K562 (cell line): ENCODE data around the gene MBNL1. TPM values are rescaled to one million over a fixed set of nuclear protein-coding genes. Genes with fewer than 3 reads are reported as not detected.
A peak's percentile ranks its signal among the peaks of the same experiment; 100 is the strongest.

Source experiments
- ATAC-seq: fragments of 200-7000 bp; cut with Tn5 transposase; 3 replicates; pipeline ENCODE4 v1.9.1; 2020; ENCODE audit warnings: moderate library complexity
- BruUV-seq: library from RNA; stranded (reverse); fragments of 400-500 nt; replicated peaks from 2 replicates; lab custom pipeline; 2021; lab: Mats Ljungman, UMichigan
- CTCF ChIA-PET: fragments of 300-600 bp; formaldehyde crosslinking; extraction: SDS; loops from one replicate; lab custom pipeline; 2021; ENCODE audit warnings: low intra/inter-chr PET ratio; lab: Yijun Ruan, JAX
- POLR2A ChIA-PET: fragments of 300-600, 350-650 bp; sonication (Branson Sonifier 250); formaldehyde crosslinking; extraction: SDS; loops from one replicate; lab custom pipeline; 2021; ENCODE audit warnings: antibody characterized with exemption, inconsistent platforms; lab: Yijun Ruan, JAX
- DNase-seq, 4 experiments: peaks; one replicate each; pipeline versions ENCODE4 v3.0.0 to v3.0.0-alpha.2; 2011 to 2018; ENCODE audit warnings: low spot score in 3 of 4, mixed read lengths in 3 of 4; ENCODE audit errors: extremely low read depth in 1 of 4
- FAIRE-seq: peaks from 2 replicates; lab custom pipeline; 2011; peaks lifted over from hg19 to GRCh38; lab: Jason Lieb, UNC
- H2AFZ ChIP-seq: 2 replicates; pipeline ENCODE4 v1.6.0; 2011; ENCODE audit warnings: low read depth, low read length, control low read depth, inconsistent platforms
- H3K27ac ChIP-seq: fragments of 200-600 bp; 3 replicates; pipeline ENCODE4 v1.8.0; 2011; ENCODE audit warnings: low read depth, mild to moderate bottlenecking, control low read depth, inconsistent platforms, low read length, moderate library complexity, mixed read lengths; ENCODE audit errors: extremely low read depth
- H3K27me3 ChIP-seq, 2 experiments: fragments of 300-600 bp in 1 of 2; 2 replicates in 1 of 2; 3 replicates in 1 of 2; pipeline versions ENCODE4 v1.6.0 to v1.8.0; 2011; ENCODE audit warnings: inconsistent platforms in 2 of 2, low read length in 2 of 2, mild to moderate bottlenecking in 1 of 2, mixed read lengths in 1 of 2, moderate library complexity in 1 of 2; ENCODE audit not compliant: control insufficient read depth in 2 of 2, insufficient read depth in 2 of 2
- H3K36me3 ChIP-seq: fragments of 300-600 bp; 3 replicates; pipeline ENCODE4 v1.8.0; 2011; ENCODE audit warnings: mild to moderate bottlenecking, low read length, inconsistent platforms; ENCODE audit not compliant: control insufficient read depth, insufficient read depth
- H3K4me1 ChIP-seq, 2 experiments: fragments of 200-600 bp in 1 of 2; replicated peaks in 1 of 2; 2 replicates in 1 of 2; 3 replicates in 1 of 2; pipeline versions ENCODE4 v1.5.1 to v1.8.0; 2011; ENCODE audit warnings: inconsistent platforms in 2 of 2, low read length in 2 of 2, mild to moderate bottlenecking in 1 of 2, mixed read lengths in 1 of 2, moderate library complexity in 1 of 2; ENCODE audit not compliant: control insufficient read depth in 2 of 2, insufficient read depth in 2 of 2
- H3K4me2 ChIP-seq: 2 replicates; pipeline ENCODE4 v1.6.1; 2011; ENCODE audit warnings: low read length, control low read depth, inconsistent platforms, mixed read lengths; ENCODE audit not compliant: insufficient read depth
- H3K4me3 ChIP-seq: fragments of 200-600 bp; sonication (generic), shearing (Covaris generic); 2 replicates; pipeline ENCODE4 v1.5.1; 2016; ENCODE audit warnings: control low read depth, inconsistent platforms
- H3K79me2 ChIP-seq: fragments of 200-600 bp; 3 replicates; pipeline ENCODE4 v1.8.0; 2011; ENCODE audit warnings: low read length, inconsistent platforms; ENCODE audit not compliant: control insufficient read depth, insufficient read depth
- H3K9ac ChIP-seq, 2 experiments: 2 replicates each; pipeline versions ENCODE4 v1.6.0 to v1.6.1; 2011; ENCODE audit warnings: low read depth in 2 of 2, low read length in 2 of 2, control low read depth in 1 of 2, inconsistent platforms in 1 of 2, mild to moderate bottlenecking in 1 of 2, mixed read lengths in 1 of 2; ENCODE audit not compliant: insufficient read depth in 1 of 2
- H3K9me1 ChIP-seq: one replicate; pipeline ENCODE4 v1.6.0; 2011; ENCODE audit warnings: inconsistent platforms, mild to moderate bottlenecking, low read length, moderate library complexity; ENCODE audit not compliant: control insufficient read depth, insufficient read depth
- H3K9me3 ChIP-seq: replicated peaks from 2 replicates; pipeline ENCODE4 v1.5.1; 2011; ENCODE audit warnings: low read depth, low read length, inconsistent platforms; ENCODE audit not compliant: control insufficient read depth, insufficient read depth
- H4K20me1 ChIP-seq: replicated peaks from 2 replicates; pipeline ENCODE4 v1.6.1; 2011; ENCODE audit warnings: low read length, inconsistent platforms, mixed read lengths; ENCODE audit not compliant: control insufficient read depth, insufficient read depth
- KHSRP ChIP-seq: fragments of 450-650 bp; IDR thresholded peaks from 2 replicates; pipeline ENCODE4 v1.6.1; 2017
- WGBS: fragments of 100-300 bp; shearing (Covaris generic); methylation state at CpG from one replicate; pipeline ENCODE4 v1.1.6; 2016; ENCODE audit warnings: low coverage, mixed read lengths; ENCODE audit not compliant: insufficient coverage; ENCODE audit errors: missing lambda C conversion rate; 5-methylcytosine and 5-hydroxymethylcytosine counted together
- in situ Hi-C: fragments of 300-500 bp; cut with MboI; formaldehyde crosslinking; loops from 4 replicates; pipeline ENCODE4 v1.15.0; 2018; ENCODE audit warnings: inconsistent platforms, mixed read lengths
- intact Hi-C: fragments of 100-400 bp; cut with micrococcal nuclease; formaldehyde crosslinking; loops from 2 replicates; pipeline ENCODE4 v1.14.2; 2022
- polyA plus RNA-seq, 8 experiments: library from polyadenylated mRNA; depleted of rRNA in 4 of 8; stranded (reverse) in 5 of 8; unstranded in 3 of 8; fragments of >200 nt; fragmentation: Nextera tagmentation in 2 of 8; fragmentation: Illumina TruSeq in 1 of 8; extraction: Ambion mirVana in 2 of 8; extraction: Trizol in 1 of 8; gene quantifications; 2 replicates each; pipeline versions ENCODE4 v1.2.1 to v1.2.3, GENCODE V29; 2011 to 2014; ENCODE audit warnings: inconsistent platforms in 1 of 8, missing spikeins in 1 of 8
- total RNA-seq, 7 experiments: library from RNA; depleted of rRNA in 6 of 7; stranded (reverse); fragments of >200 nt in 6 of 7; fragmentation: Illumina TruSeq in 2 of 7; extraction: Trizol in 2 of 7; gene quantifications; 2 replicates each; pipeline versions ENCODE4 v1.2.1 to v1.2.3, GENCODE V29; 2011 to 2021; ENCODE audit warnings: low replicate concordance in 1 of 7
- TF ChIP-seq, protein P1 (sequence below), 2 experiments: fragments of 450-650 bp in 1 of 2; sonication (generic) in 1 of 2; formaldehyde crosslinking in 1 of 2; IDR thresholded peaks; 2 replicates each; pipeline versions ENCODE4 v1.7.1 to v1.9.0; 2016 to 2022; ENCODE audit warnings: inconsistent platforms in 1 of 2, mild to moderate bottlenecking in 1 of 2, missing genetic modification reagents in 1 of 2

The MBNL1 gene
- total and polyA plus RNA-seq, 9 of the 15 experiments (the other 6 are each of a cell fraction or from before 2014, with no cell fraction given), result 70.3 to 243 (median 220) TPM

DNA sequence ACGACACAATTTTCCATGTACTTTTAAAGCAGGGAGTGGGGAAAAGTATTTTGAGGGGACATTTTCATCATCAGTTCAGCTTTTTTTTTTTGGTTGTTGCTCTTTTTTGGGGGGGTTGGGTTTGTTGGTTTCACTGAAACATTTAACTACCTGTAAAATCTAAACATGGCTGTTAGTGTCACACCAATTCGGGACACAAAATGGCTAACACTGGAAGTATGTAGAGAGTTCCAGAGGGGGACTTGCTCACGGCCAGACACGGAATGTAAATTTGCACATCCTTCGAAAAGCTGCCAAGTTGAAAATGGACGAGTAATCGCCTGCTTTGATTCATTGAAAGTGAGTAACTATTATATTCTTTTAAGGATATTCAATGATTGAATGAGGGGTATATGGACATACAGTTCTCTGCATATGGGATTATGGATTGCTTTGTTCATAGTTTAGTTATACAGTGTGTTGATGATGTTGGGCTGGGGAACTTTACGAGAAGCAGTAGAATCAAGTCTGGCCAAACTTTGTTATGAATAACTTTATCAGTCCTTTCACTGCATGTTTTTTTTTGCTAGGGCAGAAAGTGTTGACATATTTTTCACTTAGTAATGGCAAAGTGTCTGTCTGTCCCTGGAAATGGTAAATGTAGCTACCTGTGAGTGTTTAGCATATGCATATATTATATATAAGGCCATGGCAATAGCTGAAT, 31.5 kb downstream of the MBNL1 start:
- H3K9me3 ChIP-seq, result no peaks in the 10 kb centered on the region
- no TSS peak for BruUV-seq
- intact Hi-C loops, result no loop called here
- H4K20me1 ChIP-seq, result peaks cover 37% of the 10 kb centered on the region
- H3K79me2 ChIP-seq, result peaks cover 100% of the 10 kb centered on the region
- H3K9ac ChIP-seq, result no peak overlapping the region
- H2AFZ ChIP-seq, result no peak overlapping the region
- FAIRE-seq (no peak), ATAC-seq (no peak), DNase-seq (no peak)
- no peak overlapping the region for H3K27ac ChIP-seq
- H3K4me3 ChIP-seq, result no peak overlapping the region
- no peaks in the 10 kb centered on the region for H3K27me3 ChIP-seq
- POLR2A ChIA-PET, result interaction anchor here (0.9 to 1.1 kb wide), 4 partner anchors 8 to 21 kb away, joined by 3 to 4 read pairs (median 3); no protein-coding TSS in a partner anchor
- H3K4me2 ChIP-seq, result no peak overlapping the region
- H3K36me3 ChIP-seq, result peaks cover 87% of the 10 kb centered on the region
- WGBS, result 85% methylated on average over 8 of the region's 8 CpGs
- H3K4me1 ChIP-seq, result peaks cover 12 to 51% of the 10 kb centered on the region in 2 experiments; a peak in 4 of 5 replicates
- in situ Hi-C loops, result no loop called here
- H3K9me1 ChIP-seq, result peaks cover 6% of the 10 kb centered on the region
- TF ChIP-seq KHSRP, result no peak
- TF ChIP-seq, protein P1, sequence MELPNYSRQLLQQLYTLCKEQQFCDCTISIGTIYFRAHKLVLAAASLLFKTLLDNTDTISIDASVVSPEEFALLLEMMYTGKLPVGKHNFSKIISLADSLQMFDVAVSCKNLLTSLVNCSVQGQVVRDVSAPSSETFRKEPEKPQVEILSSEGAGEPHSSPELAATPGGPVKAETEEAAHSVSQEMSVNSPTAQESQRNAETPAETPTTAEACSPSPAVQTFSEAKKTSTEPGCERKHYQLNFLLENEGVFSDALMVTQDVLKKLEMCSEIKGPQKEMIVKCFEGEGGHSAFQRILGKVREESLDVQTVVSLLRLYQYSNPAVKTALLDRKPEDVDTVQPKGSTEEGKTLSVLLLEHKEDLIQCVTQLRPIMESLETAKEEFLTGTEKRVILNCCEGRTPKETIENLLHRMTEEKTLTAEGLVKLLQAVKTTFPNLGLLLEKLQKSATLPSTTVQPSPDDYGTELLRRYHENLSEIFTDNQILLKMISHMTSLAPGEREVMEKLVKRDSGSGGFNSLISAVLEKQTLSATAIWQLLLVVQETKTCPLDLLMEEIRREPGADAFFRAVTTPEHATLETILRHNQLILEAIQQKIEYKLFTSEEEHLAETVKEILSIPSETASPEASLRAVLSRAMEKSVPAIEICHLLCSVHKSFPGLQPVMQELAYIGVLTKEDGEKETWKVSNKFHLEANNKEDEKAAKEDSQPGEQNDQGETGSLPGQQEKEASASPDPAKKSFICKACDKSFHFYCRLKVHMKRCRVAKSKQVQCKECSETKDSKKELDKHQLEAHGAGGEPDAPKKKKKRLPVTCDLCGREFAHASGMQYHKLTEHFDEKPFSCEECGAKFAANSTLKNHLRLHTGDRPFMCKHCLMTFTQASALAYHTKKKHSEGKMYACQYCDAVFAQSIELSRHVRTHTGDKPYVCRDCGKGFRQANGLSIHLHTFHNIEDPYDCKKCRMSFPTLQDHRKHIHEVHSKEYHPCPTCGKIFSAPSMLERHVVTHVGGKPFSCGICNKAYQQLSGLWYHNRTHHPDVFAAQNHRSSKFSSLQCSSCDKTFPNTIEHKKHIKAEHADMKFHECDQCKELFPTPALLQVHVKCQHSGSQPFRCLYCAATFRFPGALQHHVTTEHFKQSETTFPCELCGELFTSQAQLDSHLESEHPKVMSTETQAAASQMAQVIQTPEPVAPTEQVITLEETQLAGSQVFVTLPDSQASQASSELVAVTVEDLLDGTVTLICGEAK (IDR thresholded peaks at IDR 0.05), result peak; percentile 76
- TF ChIP-seq, protein P1 (CRISPR knock-in tag; IDR thresholded peaks at IDR 0.05), result no peak
- CTCF ChIA-PET, result no interaction called here
